Stimulated activated CD8-positive, alpha-beta memory T cell treated with anti-CD3 and anti-CD28 coated beads, Interleukin-4, amount 100 ng/mL, for 1 hour (primary cell): ENCODE measurements around the gene C5orf63.
"Not testable (repeated sequence)": the region's sequence is repeated elsewhere in the genome, so short reads cannot be mapped to it uniquely, and the experiment has no call there.

Source experiments
- DNase-seq, 2 donors: peaks; one replicate each; pipeline ENCODE4 v3.0.0-alpha.2; 2020; ENCODE audit warnings: low read depth in 2 of 2, low spot score in 1 of 2

The C5orf63 gene

GRCh38 chr5:127076315-127077129 lies 3.2 kb upstream of the C5orf63 start:
- DNase-seq = no peak

- no peak for DNase-seq
Measured at GRCh38 chr5:127074466-127074865, 1.2 kb upstream of the C5orf63 start.

- DNase-seq = no peak
Measured at GRCh38 chr5:127070243-127070642, 3.1 kb downstream of the C5orf63 start.

GRCh38 chr5:127068493-127069214 lies 4.6 kb downstream of the C5orf63 start:
- DNase-seq = no peak

DNA sequence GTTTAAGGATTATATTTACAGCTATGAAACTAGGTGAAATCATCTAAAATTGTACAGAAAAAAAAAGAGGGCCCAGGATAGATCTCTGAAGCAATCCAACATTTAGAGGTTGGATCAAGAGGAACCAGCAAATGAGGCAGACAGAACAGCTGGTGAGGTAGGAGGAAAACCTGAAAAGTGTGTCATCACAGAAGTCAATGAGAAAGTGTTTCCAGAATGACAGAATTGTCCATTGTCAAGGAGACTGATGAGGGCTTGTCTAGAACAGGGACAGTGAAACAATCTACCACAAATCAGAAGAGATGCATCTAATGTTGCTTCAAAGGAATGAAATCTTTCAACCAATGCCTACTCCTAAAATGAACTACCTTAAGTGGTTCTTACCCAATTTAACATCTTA lies 6.6 kb downstream of the C5orf63 start:
- no peak for DNase-seq

- DNase-seq = no peak
Measured at GRCh38 chr5:127064253-127064840, 9.0 kb downstream of the C5orf63 start.

DNA sequence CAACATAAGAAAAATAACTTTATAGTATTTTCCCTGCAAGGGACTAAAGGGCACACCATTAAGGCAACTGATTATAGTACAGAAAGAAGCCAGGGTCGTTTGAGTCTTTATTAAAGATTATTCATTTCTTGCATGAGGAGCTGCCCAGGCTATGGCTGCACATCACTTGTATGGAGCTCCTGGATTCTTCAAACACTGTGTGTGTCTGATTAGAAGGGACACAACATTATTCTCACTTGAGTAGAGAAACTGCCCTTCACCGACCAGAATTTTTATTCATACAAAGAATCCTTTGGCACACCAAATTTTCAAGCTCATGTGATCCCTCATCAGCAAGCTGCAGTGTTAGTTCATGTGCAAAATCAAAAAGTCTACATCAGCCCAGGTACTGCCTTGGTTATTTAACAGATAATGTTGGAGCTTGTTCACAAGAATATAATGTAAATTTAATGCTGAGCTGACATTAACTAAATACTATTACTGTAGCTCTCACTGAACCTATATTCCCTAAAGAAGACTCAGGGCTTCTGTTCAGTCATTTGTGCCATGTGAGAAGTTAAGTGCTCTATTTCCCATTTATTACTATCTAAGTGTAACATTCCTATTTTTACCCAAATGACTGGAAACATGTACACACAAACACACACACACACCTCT lies 9.9 kb downstream of the C5orf63 start:
- DNase-seq = no peak

GRCh38 chr5:127061956-127062355 lies 11.3 kb downstream of the C5orf63 start:
- no peak for DNase-seq

GRCh38 chr5:127061537-127061936 lies 11.8 kb downstream of the C5orf63 start:
- DNase-seq = no peak

DNA sequence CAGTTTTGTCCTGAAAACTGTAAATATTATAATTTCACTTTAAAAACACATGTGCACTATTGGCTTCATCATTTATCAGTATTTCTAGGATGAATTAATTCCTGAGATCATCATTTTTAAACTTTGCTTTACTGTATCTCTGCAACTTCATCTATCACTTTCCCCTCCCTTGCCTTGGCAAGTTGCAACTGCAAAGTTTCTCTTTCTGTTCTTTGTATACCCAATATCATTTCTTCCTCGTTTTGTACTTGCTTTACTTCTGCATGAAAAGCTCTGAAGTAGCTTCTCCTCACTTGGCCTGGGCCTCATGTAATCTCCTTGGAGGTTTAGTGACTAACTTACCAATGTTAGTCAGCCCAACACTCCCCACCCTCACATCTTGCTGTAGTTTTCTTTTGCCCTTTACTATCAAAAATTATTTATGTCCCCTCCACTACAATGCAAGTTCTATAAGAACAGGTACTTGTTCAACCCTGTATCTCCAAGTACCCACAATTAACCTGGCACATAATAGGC lies 12.8 kb downstream of the C5orf63 start:
- DNase-seq = no peak

- no peak for DNase-seq
Measured at GRCh38 chr5:127056896-127057295, 16.4 kb downstream of the C5orf63 start.

- no peak for DNase-seq
Measured at GRCh38 chr5:127055880-127056653, 17.2 kb downstream of the C5orf63 start.

GRCh38 chr5:127053551-127053950 lies 19.8 kb downstream of the C5orf63 start:
- DNase-seq = not testable (repeated sequence)

- DNase-seq = no peak
Measured at GRCh38 chr5:127053049-127053448, 20.3 kb downstream of the C5orf63 start.

- no peak for DNase-seq
Measured at GRCh38 chr5:127051591-127051990, 21.7 kb downstream of the C5orf63 start.

GRCh38 chr5:127046343-127047072 lies 26.8 kb downstream of the C5orf63 start:
- no peak for DNase-seq

GRCh38 chr5:127042593-127042992 lies 30.7 kb downstream of the C5orf63 start:
- no peak for DNase-seq

DNA sequence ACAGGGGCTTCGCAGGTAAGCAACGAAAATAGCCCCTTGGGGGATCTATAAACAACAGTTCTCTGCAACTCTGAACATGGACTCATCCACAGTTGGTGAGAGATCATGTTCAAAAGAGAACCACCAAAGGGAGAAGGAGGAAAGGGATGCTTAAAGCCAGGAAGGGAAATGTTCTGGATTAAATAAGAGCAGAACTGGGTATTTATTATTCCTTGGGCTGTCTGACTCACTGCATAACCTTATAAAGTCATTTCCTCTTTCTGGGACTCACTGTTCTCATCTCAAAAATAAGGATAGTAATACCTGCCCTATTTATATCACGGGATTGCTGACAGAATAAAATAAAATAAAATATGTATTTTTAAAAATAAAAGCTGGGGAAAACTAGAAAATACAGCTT lies 31.7 kb downstream of the C5orf63 start:
- DNase-seq = no peak

- DNase-seq = no peak
Measured at GRCh38 chr5:127040796-127041520, 32.3 kb downstream of the C5orf63 start.
